Neural cell (in vitro differentiated cells): ENCODE results near the gene CDC45. TPM values are rescaled to one million over a fixed set of nuclear protein-coding genes. Genes with fewer than 3 reads are reported as not detected.

Experiments used
- H2AFZ ChIP-seq: fragments of 200-600, 300-800 bp; sonication (generic), shearing (Covaris generic); 2 replicates; pipeline ENCODE4 v1.6.0; 2014; ENCODE audit warnings: low read depth, mild to moderate bottlenecking, antibody characterized with exemption, low read length, moderate library complexity
- H3F3A ChIP-seq: fragments of 200-600 bp; shearing (Covaris generic); 2 replicates; pipeline ENCODE4 v1.6.1; 2016; ENCODE audit warnings: mild to moderate bottlenecking, moderate library complexity, mixed read lengths, antibody characterized with exemption, low read length; ENCODE audit not compliant: insufficient read depth, poor library complexity, severe bottlenecking
- H3K27ac ChIP-seq: fragments of 200-600, 300-800 bp; sonication (generic), shearing (Covaris generic); 2 replicates; pipeline ENCODE4 v1.5.1; 2014; ENCODE audit warnings: mild to moderate bottlenecking, low read length, moderate library complexity
- H3K27me3 ChIP-seq: fragments of 300-800, 200-600 bp; sonication (generic), shearing (Covaris generic); 2 replicates; pipeline ENCODE4 v1.6.0; 2014; ENCODE audit warnings: mild to moderate bottlenecking, low read depth, low read length, moderate library complexity; ENCODE audit not compliant: insufficient read depth
- H3K36me3 ChIP-seq: fragments of 300-800, 200-600 bp; sonication (generic), shearing (Covaris generic); 2 replicates; pipeline ENCODE4 v1.5.1; 2014; ENCODE audit warnings: mild to moderate bottlenecking, antibody characterized with exemption, low read length, moderate library complexity; ENCODE audit not compliant: insufficient read depth
- H3K4me2 ChIP-seq: fragments of 300-800, 200-600 bp; sonication (generic), shearing (Covaris generic); 2 replicates; pipeline ENCODE4 v1.6.0; 2014; ENCODE audit warnings: mild to moderate bottlenecking, low read length
- H3K4me3 ChIP-seq: fragments of 300-800, 200-600 bp; sonication (generic), shearing (Covaris generic); 2 replicates; pipeline ENCODE4 v1.5.1; 2014; ENCODE audit warnings: mild to moderate bottlenecking, low read length, moderate library complexity
- H3K79me2 ChIP-seq: fragments of 200-600 bp; shearing (Covaris generic); replicated peaks from 2 replicates; pipeline ENCODE4 v1.6.0; 2014; ENCODE audit warnings: mild to moderate bottlenecking, low read length, moderate library complexity; ENCODE audit not compliant: insufficient read depth
- H3K9ac ChIP-seq: fragments of 300-800, 200-600 bp; sonication (generic), shearing (Covaris generic); 2 replicates; pipeline ENCODE4 v1.6.1; 2016; ENCODE audit warnings: mild to moderate bottlenecking, low read length, mixed read lengths
- H3K9me2 ChIP-seq: fragments of 200-600 bp; shearing (Covaris generic); 2 replicates; pipeline ENCODE4 v1.6.1; 2016; ENCODE audit warnings: mild to moderate bottlenecking, low read length, mixed read lengths; ENCODE audit not compliant: insufficient read depth
- H3K9me3 ChIP-seq: fragments of 200-600, 300-800 bp; sonication (generic), shearing (Covaris generic); 2 replicates; pipeline ENCODE4 v1.6.1; 2016; ENCODE audit warnings: mild to moderate bottlenecking, mixed run types, low read length, moderate library complexity, mixed read lengths
- H4K20me1 ChIP-seq: fragments of 200-600 bp; shearing (Covaris generic); 2 replicates; pipeline ENCODE4 v1.6.1; 2016; ENCODE audit warnings: mild to moderate bottlenecking, mixed run types; ENCODE audit not compliant: insufficient read depth
- EP300 ChIP-seq: fragments of 450-650 bp; conservative IDR thresholded peaks from 2 replicates; pipeline ENCODE4 v1.6.1; 2014; ENCODE audit warnings: antibody characterized with exemption, mild to moderate bottlenecking, moderate library complexity; ENCODE audit not compliant: poor library complexity, severe bottlenecking
- EZH2 ChIP-seq: fragments of 200-600, 300-800 bp; shearing (Covaris generic), sonication (generic); IDR thresholded peaks from 2 replicates; pipeline ENCODE4 v1.6.1; 2014; ENCODE audit warnings: antibody characterized with exemption, low read length, borderline replicate concordance, mild to moderate bottlenecking; ENCODE audit not compliant: insufficient read depth, poor library complexity, severe bottlenecking
- MXI1 ChIP-seq: fragments of 450-650 bp; conservative IDR thresholded peaks from 2 replicates; pipeline ENCODE4 v1.6.1; 2014; ENCODE audit warnings: antibody characterized with exemption, mild to moderate bottlenecking; ENCODE audit not compliant: poor library complexity, severe bottlenecking
- POLR2AphosphoS5 ChIP-seq: IDR thresholded peaks from 2 replicates; pipeline ENCODE4 v1.6.1; 2012
- RAD21 ChIP-seq: fragments of 450-650 bp; conservative IDR thresholded peaks from 2 replicates; pipeline ENCODE4 v1.6.1; 2014; ENCODE audit warnings: antibody characterized with exemption, mild to moderate bottlenecking, moderate library complexity
- SMC3 ChIP-seq: fragments of 450-650 bp; conservative IDR thresholded peaks from 2 replicates; pipeline ENCODE4 v1.6.1; 2014; ENCODE audit warnings: antibody characterized with exemption, mild to moderate bottlenecking, moderate library complexity; ENCODE audit not compliant: poor library complexity
- TAF1 ChIP-seq: IDR thresholded peaks from 2 replicates; pipeline ENCODE4 v1.6.1; 2012; ENCODE audit warnings: low read depth
- polyA plus RNA-seq: library from polyadenylated mRNA; depleted of rRNA; stranded (reverse); fragments of >200 nt; gene quantifications from 2 replicates; pipeline ENCODE4 v1.2.3, GENCODE V29; 2014
- TF ChIP-seq, protein P1 (sequence below): fragments of 450-650 bp; IDR thresholded peaks from 2 replicates; pipeline ENCODE4 v1.5.1; 2014; ENCODE audit warnings: antibody characterized with exemption, mild to moderate bottlenecking, moderate library complexity; ENCODE audit not compliant: poor library complexity, severe bottlenecking
- TF ChIP-seq, protein P2 (sequence below): IDR thresholded peaks from 2 replicates; pipeline ENCODE4 v1.6.1; 2012; ENCODE audit warnings: borderline replicate concordance

The CDC45 gene
- polyA plus RNA-seq, 1 donor from 2014 or later: 3.2 TPM

DNA sequence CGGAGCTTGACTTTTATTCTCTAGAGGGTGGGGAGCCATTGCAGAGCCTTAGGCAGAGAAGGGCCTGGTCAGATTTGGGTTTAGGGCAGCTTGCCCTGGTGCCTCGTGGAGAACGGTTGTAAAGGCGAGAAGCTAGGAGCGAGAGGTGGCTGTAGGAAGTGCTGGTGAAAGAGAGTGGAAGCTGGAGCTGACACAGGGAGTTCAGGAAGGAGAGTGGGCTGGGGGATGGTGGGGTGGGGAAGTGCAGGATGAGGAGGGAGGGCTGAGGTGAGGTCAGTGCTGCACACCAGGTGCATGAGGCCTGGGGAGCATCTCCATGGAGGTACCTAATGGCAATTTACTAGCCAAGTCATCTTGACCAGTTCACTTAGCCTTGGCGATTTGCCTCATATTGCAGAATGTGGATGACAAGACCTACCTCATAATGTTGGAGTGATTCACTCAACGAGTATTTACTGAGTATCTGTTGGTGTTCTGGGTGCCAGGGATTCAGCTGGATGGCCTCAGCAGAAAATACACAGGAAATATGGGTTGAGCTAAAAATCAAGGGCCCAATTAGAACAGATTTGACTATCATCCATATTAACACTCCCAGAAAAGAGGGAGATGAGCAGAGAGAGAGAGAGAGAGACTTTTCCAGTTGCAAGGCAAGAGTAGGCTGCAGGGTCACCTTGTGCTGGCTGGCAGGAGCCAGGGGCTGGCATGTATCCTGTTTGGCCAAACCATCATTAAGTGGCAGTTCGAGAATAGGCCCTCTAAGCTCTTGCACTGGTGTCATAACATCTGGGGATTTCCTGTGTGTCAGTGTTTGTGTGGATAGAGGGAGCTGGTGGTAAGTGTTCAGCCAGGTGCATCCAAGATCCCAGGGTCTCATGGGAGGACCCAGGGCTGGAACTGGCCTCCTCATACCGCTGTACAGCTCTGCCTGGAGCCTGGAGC lies 88.9 kb downstream of the CDC45 start:
- Histone ChIP-seq H2AFZ (no peak overlapping the region), H3K9me3 (no peaks in the 10 kb centered on the region), H3K27me3 (no peaks in the 10 kb centered on the region), H3K36me3 (no peaks in the 10 kb centered on the region), H3F3A (no peaks in the 10 kb centered on the region), H3K4me2 (no peak overlapping the region), H3K79me2 (no peaks in the 10 kb centered on the region), H4K20me1 (no peaks in the 10 kb centered on the region), H3K9ac (no peak overlapping the region), H3K9me2 (no peaks in the 10 kb centered on the region), H3K27ac (no peak overlapping the region), H3K4me3 (no peak overlapping the region)
- TF ChIP-seq MXI1 (no peak), EZH2 (no peak), TAF1 (no peak), SMC3 (no peak), RAD21 (no peak), POLR2AphosphoS5 (no peak)
- TF ChIP-seq, protein P1, sequence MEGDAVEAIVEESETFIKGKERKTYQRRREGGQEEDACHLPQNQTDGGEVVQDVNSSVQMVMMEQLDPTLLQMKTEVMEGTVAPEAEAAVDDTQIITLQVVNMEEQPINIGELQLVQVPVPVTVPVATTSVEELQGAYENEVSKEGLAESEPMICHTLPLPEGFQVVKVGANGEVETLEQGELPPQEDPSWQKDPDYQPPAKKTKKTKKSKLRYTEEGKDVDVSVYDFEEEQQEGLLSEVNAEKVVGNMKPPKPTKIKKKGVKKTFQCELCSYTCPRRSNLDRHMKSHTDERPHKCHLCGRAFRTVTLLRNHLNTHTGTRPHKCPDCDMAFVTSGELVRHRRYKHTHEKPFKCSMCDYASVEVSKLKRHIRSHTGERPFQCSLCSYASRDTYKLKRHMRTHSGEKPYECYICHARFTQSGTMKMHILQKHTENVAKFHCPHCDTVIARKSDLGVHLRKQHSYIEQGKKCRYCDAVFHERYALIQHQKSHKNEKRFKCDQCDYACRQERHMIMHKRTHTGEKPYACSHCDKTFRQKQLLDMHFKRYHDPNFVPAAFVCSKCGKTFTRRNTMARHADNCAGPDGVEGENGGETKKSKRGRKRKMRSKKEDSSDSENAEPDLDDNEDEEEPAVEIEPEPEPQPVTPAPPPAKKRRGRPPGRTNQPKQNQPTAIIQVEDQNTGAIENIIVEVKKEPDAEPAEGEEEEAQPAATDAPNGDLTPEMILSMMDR: no peak

DNA sequence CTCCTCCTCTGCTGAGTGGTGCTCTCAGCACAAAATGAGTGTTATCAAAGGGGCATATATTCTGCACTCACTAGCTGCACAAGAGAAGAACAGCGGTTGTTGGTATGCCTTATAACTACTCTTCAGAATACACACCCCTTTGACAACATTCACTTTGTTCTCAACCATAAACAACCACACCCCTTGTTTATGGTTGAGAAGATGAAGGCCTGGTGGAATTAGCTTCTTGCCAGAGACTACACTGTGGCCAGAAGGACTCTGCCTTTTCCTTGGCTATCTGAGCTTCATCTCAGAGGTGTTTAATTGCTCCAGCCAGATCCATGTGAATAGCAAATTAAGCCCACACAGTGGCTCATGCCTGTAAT lies 89.5 kb downstream of the CDC45 start:
- Histone ChIP-seq H3K4me3 (no peak overlapping the region), H3K9me2 (no peaks in the 10 kb centered on the region), H4K20me1 (no peaks in the 10 kb centered on the region), H3K9me3 (no peaks in the 10 kb centered on the region), H3K4me2 (no peak overlapping the region), H3K79me2 (no peaks in the 10 kb centered on the region), H3K36me3 (no peaks in the 10 kb centered on the region), H3K9ac (no peak overlapping the region), H3K27ac (no peak overlapping the region), H2AFZ (no peak overlapping the region), H3K27me3 (no peaks in the 10 kb centered on the region), H3F3A (no peaks in the 10 kb centered on the region)
- TF ChIP-seq EZH2: no peak
- TF ChIP-seq, protein P1: no peak
- TF ChIP-seq, protein P2, sequence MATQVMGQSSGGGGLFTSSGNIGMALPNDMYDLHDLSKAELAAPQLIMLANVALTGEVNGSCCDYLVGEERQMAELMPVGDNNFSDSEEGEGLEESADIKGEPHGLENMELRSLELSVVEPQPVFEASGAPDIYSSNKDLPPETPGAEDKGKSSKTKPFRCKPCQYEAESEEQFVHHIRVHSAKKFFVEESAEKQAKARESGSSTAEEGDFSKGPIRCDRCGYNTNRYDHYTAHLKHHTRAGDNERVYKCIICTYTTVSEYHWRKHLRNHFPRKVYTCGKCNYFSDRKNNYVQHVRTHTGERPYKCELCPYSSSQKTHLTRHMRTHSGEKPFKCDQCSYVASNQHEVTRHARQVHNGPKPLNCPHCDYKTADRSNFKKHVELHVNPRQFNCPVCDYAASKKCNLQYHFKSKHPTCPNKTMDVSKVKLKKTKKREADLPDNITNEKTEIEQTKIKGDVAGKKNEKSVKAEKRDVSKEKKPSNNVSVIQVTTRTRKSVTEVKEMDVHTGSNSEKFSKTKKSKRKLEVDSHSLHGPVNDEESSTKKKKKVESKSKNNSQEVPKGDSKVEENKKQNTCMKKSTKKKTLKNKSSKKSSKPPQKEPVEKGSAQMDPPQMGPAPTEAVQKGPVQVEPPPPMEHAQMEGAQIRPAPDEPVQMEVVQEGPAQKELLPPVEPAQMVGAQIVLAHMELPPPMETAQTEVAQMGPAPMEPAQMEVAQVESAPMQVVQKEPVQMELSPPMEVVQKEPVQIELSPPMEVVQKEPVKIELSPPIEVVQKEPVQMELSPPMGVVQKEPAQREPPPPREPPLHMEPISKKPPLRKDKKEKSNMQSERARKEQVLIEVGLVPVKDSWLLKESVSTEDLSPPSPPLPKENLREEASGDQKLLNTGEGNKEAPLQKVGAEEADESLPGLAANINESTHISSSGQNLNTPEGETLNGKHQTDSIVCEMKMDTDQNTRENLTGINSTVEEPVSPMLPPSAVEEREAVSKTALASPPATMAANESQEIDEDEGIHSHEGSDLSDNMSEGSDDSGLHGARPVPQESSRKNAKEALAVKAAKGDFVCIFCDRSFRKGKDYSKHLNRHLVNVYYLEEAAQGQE: no peak
- no peak for TF ChIP-seq POLR2AphosphoS5
- TF ChIP-seq SMC3: no peak
- no peak for TF ChIP-seq RAD21
- no peak for TF ChIP-seq EP300
- no peak for TF ChIP-seq MXI1
- no peak for TF ChIP-seq TAF1
